H1 (cell line): ENCODE measurements around the gene EN1. TPM values are rescaled to one million over a fixed set of nuclear protein-coding genes. Genes with fewer than 3 reads are reported as not detected.

Source experiments
- HDAC2 ChIP-seq, 2 experiments: fragments of 300-600 bp in 1 of 2; sonication (generic) in 1 of 2; IDR thresholded peaks; 2 replicates each; pipeline ENCODE4 v1.6.1; 2011 to 2012; ENCODE audit warnings: low read depth in 2 of 2, low read length in 2 of 2, mild to moderate bottlenecking in 2 of 2, moderate library complexity in 2 of 2, borderline replicate concordance in 1 of 2, inconsistent platforms in 1 of 2
- polyA plus RNA-seq, 7 experiments: library from polyadenylated mRNA; depleted of rRNA in 3 of 7; stranded (reverse) in 5 of 7; unstranded in 2 of 7; fragments of >200 nt in 5 of 7; fragments of 200-250 nt in 2 of 7; gene quantifications; 1 replicate in 5 of 7; 2 replicates in 1 of 7; 4 replicates in 1 of 7; pipeline versions ENCODE4 v1.2.1 to v1.2.3, GENCODE V29; 2011 to 2013; ENCODE audit warnings: missing spikeins in 2 of 7, mixed read lengths in 2 of 7
- total RNA-seq: library from RNA; stranded (reverse); fragmentation: NEBNext Ultra II Directional; extraction: Animal tissue kit (Norgen Biotek cat#: 25700); gene quantifications from 2 replicates; pipeline ENCODE4 v1.2.1, GENCODE V29; 2021

The EN1 gene
- total and polyA plus RNA-seq, 2 of the 8 experiments (the other 6 are each of a cell fraction or from before 2014, with no cell fraction given) = not detected

DNA sequence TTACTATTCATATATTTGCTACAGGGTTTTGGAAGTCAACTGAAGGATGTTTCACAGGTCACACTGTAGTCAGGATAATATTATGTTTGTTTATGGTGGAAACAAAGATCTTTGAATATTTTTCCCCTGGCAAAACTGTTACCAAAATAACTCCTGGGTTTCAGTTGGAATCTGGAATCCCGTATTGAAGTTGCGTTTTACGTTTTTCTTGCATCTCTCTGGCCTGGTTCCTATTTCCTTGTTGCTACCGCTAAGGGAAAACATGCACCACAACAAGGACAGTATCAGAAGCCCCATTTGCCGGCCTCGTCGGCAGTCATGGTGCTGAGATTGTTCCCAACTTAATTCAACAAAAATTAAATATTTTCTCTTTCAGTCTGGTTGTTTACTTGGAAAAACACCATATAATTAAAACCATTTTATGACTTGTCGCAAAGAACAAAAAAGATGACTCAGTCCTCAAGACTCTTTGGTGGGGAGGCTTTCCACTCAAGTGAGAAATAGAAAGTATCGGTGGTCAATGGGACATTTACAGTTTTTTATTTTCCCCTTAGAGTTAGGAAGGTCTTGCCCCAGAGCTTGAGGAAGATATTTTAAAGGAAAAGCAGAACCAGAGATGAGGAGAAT is 42.3 kb downstream of the EN1 start (continued):
- no peak for TF ChIP-seq HDAC2 (IDR thresholded peaks at IDR 0.05; ENCODE audit: borderline replicate concordance in 1 of 2, low read depth in 2 of 2, low read length in 2 of 2)
